BLaER1 (cell line): ENCODE measurements around the gene MYL5.
A peak's percentile ranks its signal among the peaks of the same experiment; 100 is the strongest.
"Not testable (repeated sequence)": the region's sequence is repeated elsewhere in the genome, so short reads cannot be mapped to it uniquely, and the experiment has no call there.

Source experiments
- H3K27ac ChIP-seq: shearing (Covaris generic); formaldehyde crosslinking; 2 replicates; pipeline ENCODE4 v1.8.1; 2022
- H3K27me3 ChIP-seq: shearing (Covaris generic); formaldehyde crosslinking; 2 replicates; pipeline ENCODE4 v1.8.1; 2022
- H3K36me3 ChIP-seq: shearing (Covaris generic); formaldehyde crosslinking; 2 replicates; pipeline ENCODE4 v1.8.1; 2022
- H3K4me1 ChIP-seq: shearing (Covaris generic); formaldehyde crosslinking; 2 replicates; pipeline ENCODE4 v1.8.1; 2022
- H3K4me2 ChIP-seq: shearing (Covaris generic); formaldehyde crosslinking; 2 replicates; pipeline ENCODE4 v1.8.1; 2022
- H3K4me3 ChIP-seq: shearing (Covaris generic); formaldehyde crosslinking; 2 replicates; pipeline ENCODE4 v1.8.1; 2022
- H3K9ac ChIP-seq: shearing (Covaris generic); formaldehyde crosslinking; 2 replicates; pipeline ENCODE4 v1.8.1; 2022
- H3K9me3 ChIP-seq: shearing (Covaris generic); formaldehyde crosslinking; 2 replicates; pipeline ENCODE4 v1.8.1; 2022
- H4K20me1 ChIP-seq: shearing (Covaris generic); formaldehyde crosslinking; 2 replicates; pipeline ENCODE4 v1.8.1; 2022
- Cebpa-rat ChIP-seq: shearing (Covaris generic); IDR thresholded peaks from 2 replicates; pipeline ENCODE4 v1.8.1; 2022

The MYL5 gene

GRCh38 chr4:635851-636627, 38.3 kb upstream of the MYL5 start:
- Histone ChIP-seq H3K4me3 (no peak overlapping the region), H4K20me1 (no peaks in the 10 kb centered on the region), H3K9me3 (peaks cover 26% of the 10 kb centered on the region), H3K27ac (no peak overlapping the region), H3K36me3 (no peaks in the 10 kb centered on the region), H3K4me2 (no peak overlapping the region), H3K4me1 (no peaks in the 10 kb centered on the region), H3K27me3 (no peaks in the 10 kb centered on the region), H3K9ac (no peak overlapping the region)
- no peak for TF ChIP-seq Cebpa-rat

GRCh38 chr4:636628-637159, 37.6 kb upstream of the MYL5 start:
- no peak overlapping the region for H3K4me3 ChIP-seq
- no peak overlapping the region for H3K27ac ChIP-seq
- H3K4me2 ChIP-seq = no peak overlapping the region
- no peaks in the 10 kb centered on the region for H4K20me1 ChIP-seq
- no peaks in the 10 kb centered on the region for H3K4me1 ChIP-seq
- H3K27me3 ChIP-seq = no peaks in the 10 kb centered on the region
- no peaks in the 10 kb centered on the region for H3K36me3 ChIP-seq
- no peak for TF ChIP-seq Cebpa-rat
- no peak overlapping the region for H3K9ac ChIP-seq
- H3K9me3 ChIP-seq = peaks cover 26% of the 10 kb centered on the region

GRCh38 chr4:637536-638280, 36.6 kb upstream of the MYL5 start:
- no peak overlapping the region for H3K4me2 ChIP-seq
- no peaks in the 10 kb centered on the region for H3K27me3 ChIP-seq
- H3K4me3 ChIP-seq = no peak overlapping the region
- peaks cover 26% of the 10 kb centered on the region for H3K9me3 ChIP-seq
- H4K20me1 ChIP-seq = no peaks in the 10 kb centered on the region
- no peaks in the 10 kb centered on the region for H3K4me1 ChIP-seq
- no peaks in the 10 kb centered on the region for H3K36me3 ChIP-seq
- no peak overlapping the region for H3K9ac ChIP-seq
- H3K27ac ChIP-seq = no peak overlapping the region
- TF ChIP-seq Cebpa-rat = no peak

- H3K27ac ChIP-seq, H4K20me1 ChIP-seq, H3K9ac ChIP-seq, H3K4me3 ChIP-seq, H3K27me3 ChIP-seq, H3K36me3 ChIP-seq, H3K4me2 ChIP-seq: not testable (repeated sequence)
- Histone ChIP-seq H3K9me3 (peaks cover 50% of the 10 kb centered on the region), H3K4me1 (peaks cover 19% of the 10 kb centered on the region)
Measured at GRCh38 chr4:642366-642765, 32.0 kb upstream of the MYL5 start.

GRCh38 chr4:646460-646859, 27.9 kb upstream of the MYL5 start:
- Histone ChIP-seq H3K36me3 (no peaks in the 10 kb centered on the region), H3K4me1 (peaks cover 33% of the 10 kb centered on the region), H3K9me3 (peaks cover 71% of the 10 kb centered on the region), H3K4me2 (peak overlapping the region; percentile 66), H3K27me3 (no peaks in the 10 kb centered on the region), H3K9ac (no peak overlapping the region), H3K27ac (peak overlapping the region; percentile 28), H3K4me3 (no peak overlapping the region), H4K20me1 (no peaks in the 10 kb centered on the region)
- TF ChIP-seq Cebpa-rat = no peak

GRCh38 chr4:647481-647880, 26.9 kb upstream of the MYL5 start:
- no peaks in the 10 kb centered on the region for H3K27me3 ChIP-seq
- no peak overlapping the region for H3K27ac ChIP-seq
- H3K4me1 ChIP-seq = peaks cover 33% of the 10 kb centered on the region
- H3K36me3 ChIP-seq = no peaks in the 10 kb centered on the region
- H3K9me3 ChIP-seq = peaks cover 61% of the 10 kb centered on the region
- H3K4me2 ChIP-seq = no peak overlapping the region
- TF ChIP-seq Cebpa-rat = no peak
- no peak overlapping the region for H3K4me3 ChIP-seq
- no peak overlapping the region for H3K9ac ChIP-seq
- no peaks in the 10 kb centered on the region for H4K20me1 ChIP-seq

- H3K4me1 ChIP-seq = peaks cover 38% of the 10 kb centered on the region
- peaks cover 48% of the 10 kb centered on the region for H3K9me3 ChIP-seq
- no peak overlapping the region for H3K9ac ChIP-seq
- TF ChIP-seq Cebpa-rat = no peak
- H3K4me2 ChIP-seq = no peak overlapping the region
- no peaks in the 10 kb centered on the region for H3K36me3 ChIP-seq
- no peak overlapping the region for H3K4me3 ChIP-seq
- no peaks in the 10 kb centered on the region for H3K27me3 ChIP-seq
- no peak overlapping the region for H3K27ac ChIP-seq
- no peaks in the 10 kb centered on the region for H4K20me1 ChIP-seq
Measured at GRCh38 chr4:648579-649292, 25.6 kb upstream of the MYL5 start.

- no peaks in the 10 kb centered on the region for H4K20me1 ChIP-seq
- H3K4me1 ChIP-seq = peaks cover 38% of the 10 kb centered on the region
- no peak overlapping the region for H3K9ac ChIP-seq
- no peak for TF ChIP-seq Cebpa-rat
- peak overlapping the region; percentile 26; the same call in 1 of the 2 replicates for H3K4me2 ChIP-seq
- H3K27me3 ChIP-seq = no peaks in the 10 kb centered on the region
- 0 out of 2 replicates have a peak overlapping the region, but pooled peaks have one; percentile 41 for H3K27ac ChIP-seq
- H3K4me3 ChIP-seq = no peak overlapping the region
- no peaks in the 10 kb centered on the region for H3K36me3 ChIP-seq
- peaks cover 43% of the 10 kb centered on the region for H3K9me3 ChIP-seq
Measured at GRCh38 chr4:649293-649625, 25.1 kb upstream of the MYL5 start.

- no peaks in the 10 kb centered on the region for H3K27me3 ChIP-seq
- H3K36me3 ChIP-seq = no peaks in the 10 kb centered on the region
- TF ChIP-seq Cebpa-rat = no peak
- peaks cover 38% of the 10 kb centered on the region for H3K9me3 ChIP-seq
- H3K4me3 ChIP-seq = no peak overlapping the region
- no peaks in the 10 kb centered on the region for H4K20me1 ChIP-seq
- peaks cover 38% of the 10 kb centered on the region for H3K4me1 ChIP-seq
- peak overlapping the region; percentile 26; the same call in 1 of the 2 replicates for H3K4me2 ChIP-seq
- H3K9ac ChIP-seq = no peak overlapping the region
- peak overlapping the region; percentile 41; the same call in 1 of the 2 replicates for H3K27ac ChIP-seq
Measured at GRCh38 chr4:649751-650310, 24.5 kb upstream of the MYL5 start.
